NCI-H187 treated with DMSO at 0.1 percent for 48 hours (cell line): ENCODE results near the gene PPAT.

Source experiments
- DNase-seq: peaks from one replicate; lab custom pipeline; 2025; lab: John Stamatoyannopoulos, UW

Gene PPAT

GRCh38 chr4:56434599-56435139, 746 bp downstream of the PPAT start:
- DNase-seq: no peak

GRCh38 chr4:56433280-56433679, 2.1 kb downstream of the PPAT start:
- no peak for DNase-seq

- no peak for DNase-seq
Measured at GRCh38 chr4:56430203-56430602, 5.2 kb downstream of the PPAT start.

- DNase-seq: no peak
Measured at GRCh38 chr4:56427179-56427578, 8.2 kb downstream of the PPAT start.

- DNase-seq: no peak
Measured at GRCh38 chr4:56426273-56426672, 9.1 kb downstream of the PPAT start.

- DNase-seq: no peak
Measured at GRCh38 chr4:56425518-56425917, 9.9 kb downstream of the PPAT start.

GRCh38 chr4:56424697-56425514, 10.5 kb downstream of the PPAT start:
- no peak for DNase-seq

- no peak for DNase-seq
Measured at GRCh38 chr4:56424176-56424575, 11.2 kb downstream of the PPAT start.

- no peak for DNase-seq
Measured at GRCh38 chr4:56417396-56417795, 18.0 kb downstream of the PPAT start.

GRCh38 chr4:56416349-56416748, 19.1 kb downstream of the PPAT start:
- no peak for DNase-seq

- no peak for DNase-seq
Measured at GRCh38 chr4:56414135-56414670, 21.2 kb downstream of the PPAT start.

- DNase-seq: no peak
Measured at GRCh38 chr4:56410247-56411062, 25.0 kb downstream of the PPAT start.

GRCh38 chr4:56409511-56410090, 25.8 kb downstream of the PPAT start:
- DNase-seq: no peak

- no peak for DNase-seq
Measured at GRCh38 chr4:56408978-56409377, 26.4 kb downstream of the PPAT start.

GRCh38 chr4:56406151-56406550, 29.3 kb downstream of the PPAT start:
- no peak for DNase-seq

- no peak for DNase-seq
Measured at GRCh38 chr4:56405016-56405415, 30.4 kb downstream of the PPAT start.

- DNase-seq: no peak
Measured at GRCh38 chr4:56400560-56400959, 34.9 kb downstream of the PPAT start.

GRCh38 chr4:56391270-56391669, 44.1 kb downstream of the PPAT start:
- DNase-seq: no peak

- DNase-seq: no peak
Measured at GRCh38 chr4:56389558-56389957, 45.9 kb downstream of the PPAT start.

- DNase-seq: no peak
Measured at GRCh38 chr4:56388306-56388705, 47.1 kb downstream of the PPAT start.

- DNase-seq: peak; percentile 70
Measured at GRCh38 chr4:56387023-56388001, 48.1 kb downstream of the PPAT start, which contains the start of gene AASDH. AASDH (minus strand) TSS chr4:56387491; CDS start chr4:56384299, 3,192 bp downstream.
